ENCODE measurements around the gene UNCX.
"Not testable (repeated sequence)": the region's sequence is repeated elsewhere in the genome, so short reads cannot be mapped to it uniquely, and the experiment has no call there.

UNCX gene

GRCh38 chr7:1201916-1202315 lies 30.8 kb upstream of the UNCX start:
- Histone ChIP-seq H3K9ac (ENCODE audit: low read length) (no peak overlapping the region), H3K27me3 (ENCODE audit: control insufficient read depth, insufficient read depth, low read length) (no peaks in the 10 kb centered on the region), H3K4me3 (ENCODE audit: low read depth, low read length) (no peak overlapping the region), H3K27ac (ENCODE audit: low read depth, low read length) (no peak overlapping the region), H3K36me3 (ENCODE audit: control insufficient read depth, insufficient read depth, low read length) (no peaks in the 10 kb centered on the region), H3K4me1 (ENCODE audit: control insufficient read depth, insufficient read depth, low read length) (no peaks in the 10 kb centered on the region), H3K9me3 (ENCODE audit: control insufficient read depth, insufficient read depth, low read depth, low read length) (no peaks in the 10 kb centered on the region)

- H3K27ac ChIP-seq (ENCODE audit: low read depth, low read length); H3K9ac ChIP-seq (ENCODE audit: low read length); H3K36me3 ChIP-seq (ENCODE audit: control insufficient read depth, insufficient read depth, low read length); H3K27me3 ChIP-seq (ENCODE audit: control insufficient read depth, insufficient read depth, low read length); H3K4me3 ChIP-seq (ENCODE audit: low read depth, low read length); H3K4me1 ChIP-seq (ENCODE audit: control insufficient read depth, insufficient read depth, low read length); H3K9me3 ChIP-seq (ENCODE audit: control insufficient read depth, insufficient read depth, low read depth, low read length): not testable (repeated sequence)
Observed at GRCh38 chr7:1202914-1203313, 29.8 kb upstream of the UNCX start.

- no peak overlapping the region for H3K27ac ChIP-seq (ENCODE audit: low read depth, low read length)
- H3K4me3 ChIP-seq (ENCODE audit: low read depth, low read length), result no peak overlapping the region
- no peaks in the 10 kb centered on the region for H3K36me3 ChIP-seq (ENCODE audit: control insufficient read depth, insufficient read depth, low read length)
- peaks cover 3% of the 10 kb centered on the region; the same call in 1 of the 2 replicates for H3K27me3 ChIP-seq (ENCODE audit: control insufficient read depth, insufficient read depth, low read length)
- no peaks in the 10 kb centered on the region for H3K9me3 ChIP-seq (ENCODE audit: control insufficient read depth, insufficient read depth, low read depth, low read length)
- no peaks in the 10 kb centered on the region for H3K4me1 ChIP-seq (ENCODE audit: control insufficient read depth, insufficient read depth, low read length)
- H3K9ac ChIP-seq (ENCODE audit: low read length), result no peak overlapping the region
Observed at GRCh38 chr7:1204460-1205140, 28.1 kb upstream of the UNCX start.

GRCh38 chr7:1205742-1206141 lies 26.9 kb upstream of the UNCX start:
- not testable (repeated sequence) for H3K36me3 ChIP-seq (ENCODE audit: control insufficient read depth, insufficient read depth, low read length); H3K9me3 ChIP-seq (ENCODE audit: control insufficient read depth, insufficient read depth, low read depth, low read length); H3K4me1 ChIP-seq (ENCODE audit: control insufficient read depth, insufficient read depth, low read length); H3K27ac ChIP-seq (ENCODE audit: low read depth, low read length); H3K4me3 ChIP-seq (ENCODE audit: low read depth, low read length); H3K9ac ChIP-seq (ENCODE audit: low read length); H3K27me3 ChIP-seq (ENCODE audit: control insufficient read depth, insufficient read depth, low read length)

- Histone ChIP-seq H3K4me3 (ENCODE audit: low read depth, low read length) (no peak overlapping the region), H3K36me3 (ENCODE audit: control insufficient read depth, insufficient read depth, low read length) (no peaks in the 10 kb centered on the region), H3K27me3 (ENCODE audit: control insufficient read depth, insufficient read depth, low read length) (peaks cover 20% of the 10 kb centered on the region; the same call in 1 of the 2 replicates), H3K27ac (ENCODE audit: low read depth, low read length) (no peak overlapping the region), H3K9me3 (ENCODE audit: control insufficient read depth, insufficient read depth, low read depth, low read length) (no peaks in the 10 kb centered on the region), H3K4me1 (ENCODE audit: control insufficient read depth, insufficient read depth, low read length) (no peaks in the 10 kb centered on the region), H3K9ac (ENCODE audit: low read length) (no peak overlapping the region)
Observed at GRCh38 chr7:1209097-1209496, 23.6 kb upstream of the UNCX start.

GRCh38 chr7:1210321-1210978 lies 22.2 kb upstream of the UNCX start:
- Histone ChIP-seq H3K27me3 (ENCODE audit: control insufficient read depth, insufficient read depth, low read length) (peaks cover 33% of the 10 kb centered on the region; the same call in 1 of the 2 replicates), H3K4me1 (ENCODE audit: control insufficient read depth, insufficient read depth, low read length) (no peaks in the 10 kb centered on the region), H3K9me3 (ENCODE audit: control insufficient read depth, insufficient read depth, low read depth, low read length) (no peaks in the 10 kb centered on the region), H3K9ac (ENCODE audit: low read length) (no peak overlapping the region), H3K4me3 (ENCODE audit: low read depth, low read length) (no peak overlapping the region), H3K36me3 (ENCODE audit: control insufficient read depth, insufficient read depth, low read length) (no peaks in the 10 kb centered on the region), H3K27ac (ENCODE audit: low read depth, low read length) (no peak overlapping the region)

GRCh38 chr7:1210979-1211608 lies 21.6 kb upstream of the UNCX start:
- H3K9ac ChIP-seq (ENCODE audit: low read length), result no peak overlapping the region

GRCh38 chr7:1211611-1212010 lies 21.1 kb upstream of the UNCX start:
- no peak overlapping the region for H3K4me3 ChIP-seq (ENCODE audit: low read depth, low read length)
- no peaks in the 10 kb centered on the region for H3K9me3 ChIP-seq (ENCODE audit: control insufficient read depth, insufficient read depth, low read depth, low read length)
- no peak overlapping the region for H3K9ac ChIP-seq (ENCODE audit: low read length)
- H3K36me3 ChIP-seq (ENCODE audit: control insufficient read depth, insufficient read depth, low read length), result no peaks in the 10 kb centered on the region
- H3K27ac ChIP-seq (ENCODE audit: low read depth, low read length), result no peak overlapping the region
- H3K4me1 ChIP-seq (ENCODE audit: control insufficient read depth, insufficient read depth, low read length), result no peaks in the 10 kb centered on the region
- H3K27me3 ChIP-seq (ENCODE audit: control insufficient read depth, insufficient read depth, low read length), result peaks cover 33% of the 10 kb centered on the region; the same call in 1 of the 2 replicates

More at GRCh38 chr7:1210979-1211608, 21.6 kb upstream of the UNCX start:
- no peak overlapping the region for H3K27ac ChIP-seq (ENCODE audit: low read depth, low read length)
- H3K4me3 ChIP-seq (ENCODE audit: low read depth, low read length), result no peak overlapping the region
- no peaks in the 10 kb centered on the region for H3K4me1 ChIP-seq (ENCODE audit: control insufficient read depth, insufficient read depth, low read length)
- H3K27me3 ChIP-seq (ENCODE audit: control insufficient read depth, insufficient read depth, low read length), result peaks cover 33% of the 10 kb centered on the region; the same call in 1 of the 2 replicates
- no peaks in the 10 kb centered on the region for H3K36me3 ChIP-seq (ENCODE audit: control insufficient read depth, insufficient read depth, low read length)
- no peaks in the 10 kb centered on the region for H3K9me3 ChIP-seq (ENCODE audit: control insufficient read depth, insufficient read depth, low read depth, low read length)

GRCh38 chr7:1212025-1212424 lies 20.6 kb upstream of the UNCX start:
- not testable (repeated sequence) for H3K9me3 ChIP-seq (ENCODE audit: control insufficient read depth, insufficient read depth, low read depth, low read length); H3K4me3 ChIP-seq (ENCODE audit: low read depth, low read length); H3K27ac ChIP-seq (ENCODE audit: low read depth, low read length); H3K4me1 ChIP-seq (ENCODE audit: control insufficient read depth, insufficient read depth, low read length); H3K36me3 ChIP-seq (ENCODE audit: control insufficient read depth, insufficient read depth, low read length); H3K9ac ChIP-seq (ENCODE audit: low read length)
- H3K27me3 ChIP-seq (ENCODE audit: control insufficient read depth, insufficient read depth, low read length), result peaks cover 33% of the 10 kb centered on the region; the same call in 1 of the 2 replicates

- Histone ChIP-seq H3K9ac (ENCODE audit: low read length) (no peak overlapping the region), H3K27me3 (ENCODE audit: control insufficient read depth, insufficient read depth, low read length) (peaks cover 45% of the 10 kb centered on the region), H3K4me1 (ENCODE audit: control insufficient read depth, insufficient read depth, low read length) (no peaks in the 10 kb centered on the region), H3K9me3 (ENCODE audit: control insufficient read depth, insufficient read depth, low read depth, low read length) (no peaks in the 10 kb centered on the region), H3K36me3 (ENCODE audit: control insufficient read depth, insufficient read depth, low read length) (no peaks in the 10 kb centered on the region), H3K27ac (ENCODE audit: low read depth, low read length) (no peak overlapping the region), H3K4me3 (ENCODE audit: low read depth, low read length) (no peak overlapping the region)
Observed at GRCh38 chr7:1214516-1214915, 18.2 kb upstream of the UNCX start.

GRCh38 chr7:1218541-1219165 lies 14.0 kb upstream of the UNCX start:
- peaks cover 75% of the 10 kb centered on the region for H3K27me3 ChIP-seq (ENCODE audit: control insufficient read depth, insufficient read depth, low read length)
- H3K9me3 ChIP-seq (ENCODE audit: control insufficient read depth, insufficient read depth, low read depth, low read length), result no peaks in the 10 kb centered on the region
- H3K27ac ChIP-seq (ENCODE audit: low read depth, low read length), result no peak overlapping the region

More at GRCh38 chr7:1218541-1219165, 14.0 kb upstream of the UNCX start:
- H3K9ac ChIP-seq (ENCODE audit: low read length), result no peak overlapping the region
- no peaks in the 10 kb centered on the region for H3K36me3 ChIP-seq (ENCODE audit: control insufficient read depth, insufficient read depth, low read length)
- no peak overlapping the region for H3K4me3 ChIP-seq (ENCODE audit: low read depth, low read length)
- H3K4me1 ChIP-seq (ENCODE audit: control insufficient read depth, insufficient read depth, low read length), result 0 out of 2 replicates have a peak, but pooled peaks cover under 1% of the 10 kb centered on the region
